Gastroesophageal sphincter (tissue), 4 donors: ENCODE data around the gene CENPX. TPM values are rescaled to one million over a fixed set of nuclear protein-coding genes. Genes with fewer than 3 reads are reported as not detected.

Experiments
- ATAC-seq: fragments of 150-250 bp; one replicate; pipeline ENCODE4 v1.9.1; 2016; ENCODE audit warnings: mild to moderate bottlenecking, moderate library complexity
- H3K27ac ChIP-seq, 4 donors: fragments of 200-600 bp; sonication (generic) in 3 of 4; 1 replicate in 3 of 4; 2 replicates in 1 of 4; pipeline ENCODE4 v1.5.1; 2016 to 2019
- H3K27me3 ChIP-seq: fragments of 200-600 bp; sonication (generic); one replicate; pipeline ENCODE4 v1.5.1; 2019
- H3K36me3 ChIP-seq, 2 donors: fragments of 200-600 bp; sonication (generic); one replicate each; pipeline ENCODE4 v1.5.1; 2019; ENCODE audit warnings: control low read depth in 1 of 2
- H3K4me1 ChIP-seq, 3 donors: fragments of 200-600 bp; sonication (generic); 1 replicate in 2 of 3; 2 replicates in 1 of 3; pipeline ENCODE4 v1.5.1; 2016 to 2019; ENCODE audit warnings: control low read depth in 2 of 3
- H3K4me3 ChIP-seq, 2 donors: fragments of 200-600 bp; sonication (generic); one replicate each; pipeline ENCODE4 v1.5.1; 2019; ENCODE audit warnings: mild to moderate bottlenecking in 1 of 2, moderate library complexity in 1 of 2
- H3K9me3 ChIP-seq, 3 donors: fragments of 200-600 bp; sonication (generic); one replicate each; pipeline ENCODE4 v1.5.1; 2017 to 2019; ENCODE audit warnings: control low read depth in 2 of 3
- EP300 ChIP-seq: sonication (generic); formaldehyde crosslinking; IDR thresholded peaks from one replicate; pipeline ENCODE4 v1.6.1; 2017; ENCODE audit warnings: antibody characterized with exemption, mild to moderate bottlenecking
- POLR2A ChIP-seq, 2 donors: fragments of 450-650 bp; IDR thresholded peaks; one replicate each; pipeline ENCODE4 v1.6.1; 2017; ENCODE audit warnings: antibody characterized with exemption in 2 of 2, mild to moderate bottlenecking in 2 of 2, moderate library complexity in 1 of 2
- POLR2AphosphoS5 ChIP-seq: sonication (generic); formaldehyde crosslinking; IDR thresholded peaks from one replicate; pipeline ENCODE4 v1.6.1; 2017; ENCODE audit warnings: antibody characterized with exemption
- WGBS, 2 donors: methylation state at CpG; one replicate each; pipeline ENCODE4 v1.1.5; 2018; ENCODE audit warnings: low coverage in 1 of 2; 5-methylcytosine and 5-hydroxymethylcytosine counted together
- total RNA-seq, 4 donors: library from RNA; depleted of rRNA; stranded (reverse); fragments of >200 nt; gene quantifications; one replicate each; pipeline ENCODE4 v1.1.0, GENCODE V29; 2016
- TF ChIP-seq, protein P1 (sequence below), 4 experiments: fragments of 200-600 bp in 2 of 4; fragments of 450-650 bp in 2 of 4; sonication (generic) in 1 of 4; IDR thresholded peaks; one replicate each; pipeline ENCODE4 v1.5.1; 2017 to 2019; ENCODE audit warnings: antibody characterized with exemption in 4 of 4, mild to moderate bottlenecking in 2 of 4, moderate library complexity in 2 of 4

CENPX gene
- total RNA-seq, 4 donors from 2014 or later = 65.3 to 110 (median 78.8) TPM

DNA sequence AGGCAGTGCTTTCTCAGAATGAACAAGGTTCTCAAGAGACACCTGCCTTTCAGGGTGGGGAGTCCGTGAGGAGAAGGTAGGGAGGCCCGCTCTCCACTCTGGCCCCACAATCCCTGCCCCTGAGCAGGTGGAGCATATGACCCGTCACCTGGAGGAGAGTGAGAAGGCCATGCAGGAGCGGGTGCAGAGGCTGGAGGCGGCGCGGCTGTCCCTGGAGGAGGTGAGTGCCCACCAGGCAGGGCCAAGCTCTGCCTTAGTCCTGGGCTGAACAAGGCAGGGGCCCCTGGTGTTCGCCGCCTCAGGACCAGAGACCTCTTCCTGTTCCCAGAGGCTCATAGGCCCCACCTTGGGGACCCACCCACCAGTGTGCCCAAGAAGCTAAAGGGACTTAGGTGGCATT is 6.3 kb upstream of the CENPX start:
- Histone ChIP-seq H3K36me3 (peaks cover 0 to 35% of the 10 kb centered on the region in 2 donors), H3K27ac (no peak overlapping the region), H3K27me3 (peaks cover 8% of the 10 kb centered on the region), H3K4me3 (no peak overlapping the region), H3K9me3 (no peaks in the 10 kb centered on the region), H3K4me1 (peaks cover 0 to 36% (median 20%) of the 10 kb centered on the region in 3 donors)
- WGBS, 2 donors = 100% methylated on average over 1 of the region's 9 CpGs; no CpG with 5 or more reads in 1 of the 2 donors
- TF ChIP-seq, protein P1, sequence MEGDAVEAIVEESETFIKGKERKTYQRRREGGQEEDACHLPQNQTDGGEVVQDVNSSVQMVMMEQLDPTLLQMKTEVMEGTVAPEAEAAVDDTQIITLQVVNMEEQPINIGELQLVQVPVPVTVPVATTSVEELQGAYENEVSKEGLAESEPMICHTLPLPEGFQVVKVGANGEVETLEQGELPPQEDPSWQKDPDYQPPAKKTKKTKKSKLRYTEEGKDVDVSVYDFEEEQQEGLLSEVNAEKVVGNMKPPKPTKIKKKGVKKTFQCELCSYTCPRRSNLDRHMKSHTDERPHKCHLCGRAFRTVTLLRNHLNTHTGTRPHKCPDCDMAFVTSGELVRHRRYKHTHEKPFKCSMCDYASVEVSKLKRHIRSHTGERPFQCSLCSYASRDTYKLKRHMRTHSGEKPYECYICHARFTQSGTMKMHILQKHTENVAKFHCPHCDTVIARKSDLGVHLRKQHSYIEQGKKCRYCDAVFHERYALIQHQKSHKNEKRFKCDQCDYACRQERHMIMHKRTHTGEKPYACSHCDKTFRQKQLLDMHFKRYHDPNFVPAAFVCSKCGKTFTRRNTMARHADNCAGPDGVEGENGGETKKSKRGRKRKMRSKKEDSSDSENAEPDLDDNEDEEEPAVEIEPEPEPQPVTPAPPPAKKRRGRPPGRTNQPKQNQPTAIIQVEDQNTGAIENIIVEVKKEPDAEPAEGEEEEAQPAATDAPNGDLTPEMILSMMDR (IDR thresholded peaks at IDR 0.05) = no peak
- TF ChIP-seq POLR2AphosphoS5 (no peak), EP300 (no peak), POLR2A (IDR thresholded peaks at IDR 0.05) (no peak)
- no peak for ATAC-seq

DNA sequence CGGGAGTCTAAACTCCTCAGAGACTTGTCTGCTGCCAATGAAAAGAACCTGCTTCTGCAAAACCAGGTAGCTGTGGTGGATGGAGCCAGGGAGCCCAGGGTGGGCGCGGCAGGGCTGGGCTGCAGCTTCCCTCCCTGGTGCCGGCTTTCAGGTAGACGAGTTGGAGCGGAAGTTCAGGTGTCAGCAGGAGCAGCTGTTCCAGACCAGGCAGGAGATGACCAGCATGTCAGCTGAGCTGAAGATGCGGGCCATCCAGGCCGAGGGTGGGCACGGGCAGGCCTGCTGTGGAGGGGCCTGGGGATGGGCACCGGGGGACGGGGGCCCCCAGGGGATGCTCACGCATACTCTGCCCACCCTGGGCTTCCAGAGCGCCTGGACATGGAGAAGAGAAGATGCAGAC is 5.6 kb upstream of the CENPX start:
- 100% methylated on average over 1 of the region's 13 CpGs; no CpG with 5 or more reads in 1 of the 2 donors for WGBS, 2 donors
- TF ChIP-seq, protein P1 (IDR thresholded peaks at IDR 0.05) = no peak
- TF ChIP-seq POLR2A (IDR thresholded peaks at IDR 0.05) (no peak), EP300 (no peak), POLR2AphosphoS5 (no peak)
- Histone ChIP-seq H3K36me3 (peaks cover 0 to 35% of the 10 kb centered on the region in 2 donors), H3K27ac (no peak overlapping the region), H3K9me3 (no peaks in the 10 kb centered on the region), H3K4me3 (no peak overlapping the region), H3K27me3 (peaks cover 8% of the 10 kb centered on the region), H3K4me1 (peaks cover 0 to 43% (median 25%) of the 10 kb centered on the region in 3 donors)
- no peak for ATAC-seq

DNA sequence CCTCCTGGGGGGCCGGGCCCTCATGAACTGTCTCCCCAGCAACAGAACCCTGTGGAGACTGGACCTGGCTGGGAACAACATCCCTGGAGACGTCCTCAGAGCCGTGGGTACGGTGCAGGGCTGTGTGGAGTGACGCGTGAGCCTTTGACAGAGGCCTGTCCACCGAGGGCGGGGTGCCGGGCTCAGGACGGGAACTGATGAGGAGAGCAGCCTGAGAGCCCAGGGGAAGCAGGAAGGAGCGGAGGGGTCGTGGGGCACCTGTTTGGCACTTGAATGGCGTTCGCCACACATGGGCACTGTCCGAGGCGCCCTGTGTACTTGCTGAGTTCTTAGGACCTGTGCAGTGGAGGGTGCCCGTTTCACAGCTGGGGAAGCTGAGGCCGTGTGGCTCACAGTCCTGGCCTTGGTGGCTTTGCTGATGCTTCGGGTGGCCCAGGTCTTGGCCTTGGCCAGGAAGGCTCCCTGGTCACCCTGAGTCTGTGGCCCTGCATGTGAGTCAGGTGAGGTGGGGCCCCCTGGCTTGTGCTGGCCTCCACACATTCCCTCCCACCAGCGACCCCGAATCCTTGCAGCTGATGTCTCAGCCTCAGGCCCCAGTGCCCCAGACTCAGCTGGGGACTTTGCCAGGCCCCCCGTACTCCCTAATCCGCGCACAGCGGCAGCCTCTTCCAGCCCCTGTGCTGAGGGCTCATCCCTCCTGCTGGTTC is 2.9 kb upstream of the CENPX start:
- Histone ChIP-seq H3K4me1 (peaks cover 0 to 47% (median 32%) of the 10 kb centered on the region in 3 donors), H3K27ac (no peak overlapping the region), H3K4me3 (no peak overlapping the region), H3K36me3 (peaks cover 0 to 35% of the 10 kb centered on the region in 2 donors), H3K27me3 (no peaks in the 10 kb centered on the region), H3K9me3 (no peaks in the 10 kb centered on the region)
- ATAC-seq = no peak
- WGBS, 2 donors = 77 to 100% methylated on average over 1 to 3 of the region's 25 CpGs
- TF ChIP-seq POLR2AphosphoS5 = no peak
- no peak for TF ChIP-seq EP300
- TF ChIP-seq POLR2A (IDR thresholded peaks at IDR 0.05) = no peak
- TF ChIP-seq, protein P1 (IDR thresholded peaks at IDR 0.05) = no peak

DNA sequence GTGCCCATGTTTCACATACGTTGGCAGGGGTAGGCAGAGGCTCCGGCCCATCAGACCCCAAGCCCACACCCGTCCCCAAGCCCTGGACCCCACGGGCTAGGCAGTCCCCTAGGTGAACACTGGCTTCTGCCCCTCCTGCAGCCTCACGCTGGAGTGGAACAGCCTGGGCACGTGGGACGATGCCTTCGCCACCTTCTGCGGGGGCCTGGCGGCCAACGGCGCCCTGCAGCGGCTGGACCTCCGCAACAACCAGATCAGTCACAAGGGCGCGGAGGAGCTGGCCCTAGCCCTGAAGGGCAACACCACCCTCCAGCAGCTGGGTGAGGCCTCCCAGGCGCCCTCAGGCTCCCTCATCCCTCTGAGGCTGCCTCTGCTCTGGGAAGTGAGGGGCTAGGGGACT is 2.2 kb upstream of the CENPX start:
- Histone ChIP-seq H3K4me1 (peaks cover 0 to 47% (median 26%) of the 10 kb centered on the region in 3 donors), H3K36me3 (peaks cover 0 to 35% of the 10 kb centered on the region in 2 donors), H3K27ac (no peak overlapping the region), H3K27me3 (no peaks in the 10 kb centered on the region), H3K4me3 (no peak overlapping the region), H3K9me3 (no peaks in the 10 kb centered on the region)
- no peak for TF ChIP-seq POLR2A (IDR thresholded peaks at IDR 0.05)
- TF ChIP-seq, protein P1 (IDR thresholded peaks at IDR 0.05) = no peak
- TF ChIP-seq POLR2AphosphoS5 = no peak
- no peak for TF ChIP-seq EP300
- ATAC-seq = no peak
- WGBS, 2 donors = 70% methylated on average over 4 of the region's 17 CpGs; no CpG with 5 or more reads in 1 of the 2 donors
